Effector memory CD4-positive, alpha-beta T cell (primary cell): ENCODE data around the gene TOPBP1.
"Not testable (repeated sequence)": the region's sequence is repeated elsewhere in the genome, so short reads cannot be mapped to it uniquely, and the experiment has no call there.

ENCODE experiments used
- DNase-seq, 3 donors: peaks; one replicate each; pipeline ENCODE4 v3.0.0-alpha.2; 2020
- H3K27ac ChIP-seq: 2 replicates; pipeline ENCODE4 v1.7.0; 2013; ENCODE audit warnings: mild to moderate bottlenecking, low read length, moderate library complexity; ENCODE audit not compliant: insufficient read depth, poor library complexity, severe bottlenecking
- H3K27me3 ChIP-seq: replicated peaks from 2 replicates; pipeline ENCODE4 v1.7.0; 2013; ENCODE audit warnings: mild to moderate bottlenecking, low read length; ENCODE audit not compliant: insufficient read depth, control insufficient read depth, poor library complexity, severe bottlenecking
- H3K36me3 ChIP-seq: 2 replicates; pipeline ENCODE4 v1.7.0; 2013; ENCODE audit warnings: mild to moderate bottlenecking, low read length, moderate library complexity; ENCODE audit not compliant: control insufficient read depth, insufficient read depth
- H3K4me1 ChIP-seq: 2 replicates; pipeline ENCODE4 v1.7.0; 2013; ENCODE audit warnings: low read length, mild to moderate bottlenecking; ENCODE audit not compliant: control insufficient read depth, insufficient read depth, poor library complexity, severe bottlenecking
- H3K4me3 ChIP-seq: 2 replicates; pipeline ENCODE4 v1.7.0; 2013; ENCODE audit warnings: low read length, low read depth, mild to moderate bottlenecking; ENCODE audit not compliant: insufficient read depth, poor library complexity, severe bottlenecking
- H3K9me3 ChIP-seq: 2 replicates; pipeline ENCODE4 v1.7.0; 2013; ENCODE audit warnings: mild to moderate bottlenecking, low read length, moderate library complexity; ENCODE audit not compliant: control insufficient read depth

Gene TOPBP1

GRCh38 chr3:133674290-133674919 is 12.7 kb upstream of the TOPBP1 start:
- no peaks in the 10 kb centered on the region for H3K9me3 ChIP-seq
- no peak overlapping the region for H3K4me3 ChIP-seq
- no peaks in the 10 kb centered on the region for H3K4me1 ChIP-seq
- H3K36me3 ChIP-seq = no peaks in the 10 kb centered on the region
- no peak for DNase-seq
- peaks cover 19% of the 10 kb centered on the region for H3K27me3 ChIP-seq
- H3K27ac ChIP-seq = no peak overlapping the region

- Histone ChIP-seq H3K27me3 (peaks cover 19% of the 10 kb centered on the region), H3K4me1 (no peaks in the 10 kb centered on the region), H3K27ac (no peak overlapping the region), H3K4me3 (no peak overlapping the region), H3K9me3 (no peaks in the 10 kb centered on the region), H3K36me3 (no peaks in the 10 kb centered on the region)
- no peak for DNase-seq
Observed at GRCh38 chr3:133673746-133674145, 12.0 kb upstream of the TOPBP1 start.

DNA sequence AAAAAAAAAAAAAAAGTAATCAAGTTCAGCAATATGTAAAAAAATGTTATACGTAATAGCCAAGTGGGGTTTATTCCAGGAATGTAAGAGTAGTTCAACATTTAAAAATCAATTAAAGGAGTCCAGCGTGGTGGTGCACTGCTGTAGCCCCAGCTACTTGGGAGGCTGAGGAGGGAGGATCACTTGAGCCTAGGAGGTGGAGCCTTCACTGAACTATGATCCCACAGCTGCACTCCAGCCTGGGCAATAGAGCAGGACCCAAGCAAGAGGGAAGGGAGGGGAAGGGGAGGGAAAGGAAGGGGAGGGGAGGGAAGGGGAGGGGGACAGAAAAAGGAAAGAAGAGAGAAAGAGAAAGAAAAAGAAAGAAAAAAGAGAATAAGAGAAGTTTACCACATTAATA is 10.7 kb upstream of the TOPBP1 start:
- H3K9me3 ChIP-seq = no peaks in the 10 kb centered on the region
- no peaks in the 10 kb centered on the region for H3K4me1 ChIP-seq
- H3K27me3 ChIP-seq = peaks cover 19% of the 10 kb centered on the region

DNA sequence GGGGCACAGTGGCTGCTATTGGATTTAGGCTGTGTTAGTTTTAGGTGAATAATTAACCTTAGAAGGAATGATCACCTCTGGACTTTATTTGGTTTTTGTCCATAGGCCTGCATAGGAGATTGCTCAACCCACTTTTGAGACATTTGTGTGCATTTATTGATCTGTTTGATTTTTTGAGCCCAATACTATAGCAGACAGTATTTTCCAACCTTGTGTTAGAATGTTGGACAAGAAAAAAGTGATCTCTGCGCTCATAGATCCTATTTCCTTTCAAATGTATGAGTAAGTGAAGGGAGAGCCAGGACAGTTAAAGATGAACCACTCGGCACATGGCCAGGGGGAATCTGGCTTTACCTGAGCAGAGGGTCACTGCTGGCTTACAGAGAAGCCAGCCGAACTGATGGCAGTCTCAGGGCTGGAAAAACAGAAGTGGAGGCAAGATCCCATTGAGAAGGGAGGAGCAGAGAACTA is 8.8 kb upstream of the TOPBP1 start:
- H3K27ac ChIP-seq = no peak overlapping the region
- H3K27me3 ChIP-seq = peaks cover 16% of the 10 kb centered on the region
- no peak for DNase-seq
- H3K9me3 ChIP-seq = no peaks in the 10 kb centered on the region
- H3K4me1 ChIP-seq = no peaks in the 10 kb centered on the region
- no peaks in the 10 kb centered on the region for H3K36me3 ChIP-seq
- H3K4me3 ChIP-seq = no peak overlapping the region

More for the DNA sequence above, 10.7 kb upstream of the TOPBP1 start:
- H3K36me3 ChIP-seq = no peaks in the 10 kb centered on the region
- H3K27ac ChIP-seq = no peak overlapping the region
- H3K4me3 ChIP-seq = no peak overlapping the region
- DNase-seq = no peak

DNA sequence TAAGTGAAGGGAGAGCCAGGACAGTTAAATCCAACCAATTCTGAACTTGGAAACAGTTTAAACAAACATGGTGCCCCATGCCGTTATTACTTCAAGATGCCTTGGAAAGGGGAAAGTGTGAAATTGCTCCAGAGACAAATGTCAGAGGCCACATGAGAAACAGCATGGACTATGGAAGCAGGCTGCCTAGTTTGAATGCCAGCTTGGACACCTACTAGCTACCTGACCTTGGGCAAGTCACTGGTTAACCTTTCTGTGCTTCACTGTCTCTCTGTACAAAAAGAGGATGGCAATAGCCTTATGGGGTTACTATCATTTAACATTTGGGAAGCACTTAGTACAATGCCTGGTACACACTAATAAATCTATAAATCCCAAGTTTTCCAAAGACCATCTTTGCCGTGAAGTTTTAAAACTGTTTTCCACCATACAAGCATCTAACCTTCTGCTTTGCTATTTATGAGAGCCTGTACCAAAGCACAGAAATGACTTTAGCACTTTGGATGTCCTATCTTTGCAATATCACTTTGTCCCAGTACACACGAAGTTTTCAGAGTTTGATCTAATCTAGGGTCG is 8.3 kb upstream of the TOPBP1 start:
- no peak for DNase-seq

GRCh38 chr3:133667118-133667517 is 5.4 kb upstream of the TOPBP1 start:
- no peak for DNase-seq
- H3K9me3 ChIP-seq = no peaks in the 10 kb centered on the region
- no peaks in the 10 kb centered on the region for H3K36me3 ChIP-seq
- H3K27ac ChIP-seq = no peak overlapping the region
- no peaks in the 10 kb centered on the region for H3K27me3 ChIP-seq
- H3K4me3 ChIP-seq = no peak overlapping the region
- peaks cover 6% of the 10 kb centered on the region for H3K4me1 ChIP-seq

More for the DNA sequence above, 8.3 kb upstream of the TOPBP1 start:
- Histone ChIP-seq H3K9me3 (no peaks in the 10 kb centered on the region), H3K4me3 (no peak overlapping the region), H3K36me3 (no peaks in the 10 kb centered on the region), H3K27me3 (peaks cover 16% of the 10 kb centered on the region), H3K27ac (no peak overlapping the region), H3K4me1 (no peaks in the 10 kb centered on the region)

GRCh38 chr3:133665188-133665587 is 3.4 kb upstream of the TOPBP1 start:
- H3K4me3 ChIP-seq, H3K4me1 ChIP-seq, H3K9me3 ChIP-seq, H3K27me3 ChIP-seq, H3K27ac ChIP-seq, H3K36me3 ChIP-seq, DNase-seq: not testable (repeated sequence)

- peak overlapping the region; percentile 6 for H3K27ac ChIP-seq
- H3K36me3 ChIP-seq = no peaks in the 10 kb centered on the region
- no peak overlapping the region for H3K4me3 ChIP-seq
- DNase-seq = no peak
- H3K4me1 ChIP-seq = peaks cover 10% of the 10 kb centered on the region
- no peaks in the 10 kb centered on the region for H3K9me3 ChIP-seq
- no peaks in the 10 kb centered on the region for H3K27me3 ChIP-seq
Observed at GRCh38 chr3:133663569-133664313, 2.0 kb upstream of the TOPBP1 start.

DNA sequence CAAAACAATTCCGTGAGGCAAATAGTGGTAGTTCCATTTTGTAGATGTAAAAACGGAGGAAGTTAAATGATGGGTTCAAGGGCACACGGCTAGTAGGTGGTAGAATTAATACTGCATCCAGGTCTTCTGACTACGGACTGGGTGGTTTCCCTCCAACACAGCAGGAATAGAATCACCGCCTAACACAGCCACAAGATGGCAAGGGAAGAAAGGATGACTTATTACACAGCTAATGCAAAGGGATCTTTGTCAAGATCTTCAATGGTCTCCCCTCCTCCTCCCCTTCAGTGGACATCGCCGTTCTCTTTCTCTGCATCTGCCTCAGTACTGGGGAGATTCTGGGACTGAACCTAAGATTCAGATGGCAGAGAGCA is 524 bp upstream of the TOPBP1 start:
- DNase-seq = peak in 1 of 3 donors; percentile 21
- no peaks in the 10 kb centered on the region for H3K27me3 ChIP-seq

GRCh38 chr3:133659806-133660205 is 1.9 kb downstream of the TOPBP1 start:
- no peak for DNase-seq
- Histone ChIP-seq H3K4me3 (no peak overlapping the region), H3K9me3 (no peaks in the 10 kb centered on the region), H3K27ac (no peak overlapping the region), H3K27me3 (no peaks in the 10 kb centered on the region), H3K4me1 (peaks cover 10% of the 10 kb centered on the region), H3K36me3 (peaks cover 19% of the 10 kb centered on the region)

More for the DNA sequence above, 524 bp upstream of the TOPBP1 start:
- H3K9me3 ChIP-seq = no peaks in the 10 kb centered on the region
- H3K27ac ChIP-seq = peak overlapping the region; percentile 72
- peaks cover 6% of the 10 kb centered on the region for H3K36me3 ChIP-seq
- H3K4me1 ChIP-seq = peaks cover 10% of the 10 kb centered on the region
- H3K4me3 ChIP-seq = peak overlapping the region; percentile 90
